HG03571 (cell line): ENCODE measurements around the gene SASH3.
A peak's percentile ranks its signal among the peaks of the same experiment; 100 is the strongest.

ENCODE experiments used
- ATAC-seq: cut with Tn5 transposase; IDR thresholded peaks from one replicate; pipeline ENCODE4 v1.9.1; 2021; ENCODE audit not compliant: unreplicated experiment

SASH3 gene

DNA sequence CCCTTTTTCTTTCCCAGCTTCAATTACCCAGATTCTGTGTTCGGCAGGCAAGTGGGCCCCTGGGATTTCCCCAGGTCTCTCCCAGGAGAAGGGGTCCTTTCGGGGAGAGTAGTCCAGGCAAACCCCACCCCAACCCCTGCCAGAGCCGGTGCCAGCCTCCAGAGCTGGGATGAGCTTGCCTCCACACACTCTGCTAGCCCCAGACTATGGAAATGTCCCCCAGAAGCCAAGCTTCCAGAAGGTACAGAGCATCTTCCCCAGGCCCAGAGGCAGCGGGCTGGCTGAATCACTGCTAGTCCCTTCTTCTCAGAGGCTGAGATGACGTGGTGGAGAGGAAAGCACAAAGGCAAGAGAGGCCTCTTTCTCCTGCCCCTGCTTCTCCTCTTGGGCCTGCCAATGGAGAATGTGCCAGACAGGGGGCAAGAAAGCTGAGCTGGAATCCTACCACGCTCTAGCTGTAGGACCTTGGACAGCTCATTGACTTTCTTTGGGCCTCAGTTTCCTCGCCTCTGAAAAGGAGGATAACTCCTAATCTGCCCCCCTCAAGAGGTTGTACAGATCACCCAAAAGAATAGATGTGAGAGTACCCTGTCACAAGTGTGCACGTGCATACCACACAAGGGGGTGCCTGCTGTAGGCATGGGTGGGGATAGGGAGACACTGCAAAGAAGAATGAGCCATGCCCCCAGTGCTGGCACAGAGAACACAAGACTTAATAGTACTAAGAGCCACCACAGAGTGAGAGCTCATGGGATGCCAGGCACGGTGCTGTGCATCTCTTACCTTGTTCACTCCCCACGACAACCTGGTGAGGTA lies 2.1 kb downstream of the SASH3 start:
- no peak for ATAC-seq

DNA sequence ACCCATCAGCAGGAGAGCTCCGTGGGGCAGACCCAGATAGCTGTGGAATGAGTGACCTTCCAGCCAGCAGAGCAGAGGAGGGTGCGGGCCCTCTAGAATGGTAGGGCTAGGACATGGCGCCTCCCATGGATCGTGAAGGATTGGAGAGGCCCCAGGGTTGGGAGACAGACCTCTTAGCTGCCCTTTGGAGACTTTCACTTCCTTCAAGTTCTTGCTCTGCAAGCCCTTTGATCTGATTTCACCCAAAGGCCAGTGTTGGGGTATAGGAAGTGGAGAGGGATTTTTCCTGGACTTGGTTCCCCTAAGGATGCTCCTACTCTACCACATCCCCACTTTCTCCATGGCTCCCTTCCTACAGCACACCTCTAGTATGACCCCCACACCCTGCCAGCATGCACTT lies 3.0 kb downstream of the SASH3 start:
- ATAC-seq = no peak

DNA sequence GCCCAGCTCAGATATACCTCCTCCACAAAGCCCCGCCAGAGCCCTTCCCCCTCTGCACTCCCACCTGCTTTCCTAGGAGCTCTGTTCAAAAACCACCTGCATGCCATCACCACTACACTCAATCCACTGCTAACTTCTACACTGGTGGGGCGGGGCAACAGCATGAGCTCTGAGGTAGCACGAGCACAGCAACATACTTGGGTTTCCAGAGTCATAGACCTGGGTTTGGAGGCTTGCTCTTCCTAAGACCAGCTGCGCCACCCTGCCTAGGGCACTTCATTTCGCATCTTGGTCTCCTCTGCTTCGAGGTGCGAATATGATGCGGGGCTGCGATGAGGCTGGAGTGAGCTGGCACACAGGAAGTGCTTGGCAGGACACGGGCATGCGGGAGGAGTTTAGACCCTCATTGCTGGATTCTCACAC lies 3.6 kb downstream of the SASH3 start:
- no peak for ATAC-seq

DNA sequence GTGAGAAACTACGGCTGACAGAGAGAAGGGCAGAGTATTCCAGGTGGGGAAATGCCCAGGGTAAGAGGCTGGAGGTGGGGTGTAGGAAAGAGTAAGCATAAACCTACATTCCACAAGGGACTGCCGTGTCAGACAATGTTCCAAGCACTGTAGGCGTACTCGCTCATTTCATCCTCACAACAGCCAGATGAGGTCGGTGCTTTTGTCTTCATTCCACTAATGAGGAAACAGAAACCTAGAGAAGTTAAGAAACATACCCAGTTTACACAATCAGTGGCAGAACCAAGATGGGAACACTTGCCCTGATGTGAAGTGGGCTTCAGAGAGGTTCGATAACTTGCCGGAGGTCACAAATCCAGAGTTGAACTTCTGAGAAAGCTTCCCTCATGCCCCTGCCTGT lies 4.6 kb downstream of the SASH3 start:
- no peak for ATAC-seq

DNA sequence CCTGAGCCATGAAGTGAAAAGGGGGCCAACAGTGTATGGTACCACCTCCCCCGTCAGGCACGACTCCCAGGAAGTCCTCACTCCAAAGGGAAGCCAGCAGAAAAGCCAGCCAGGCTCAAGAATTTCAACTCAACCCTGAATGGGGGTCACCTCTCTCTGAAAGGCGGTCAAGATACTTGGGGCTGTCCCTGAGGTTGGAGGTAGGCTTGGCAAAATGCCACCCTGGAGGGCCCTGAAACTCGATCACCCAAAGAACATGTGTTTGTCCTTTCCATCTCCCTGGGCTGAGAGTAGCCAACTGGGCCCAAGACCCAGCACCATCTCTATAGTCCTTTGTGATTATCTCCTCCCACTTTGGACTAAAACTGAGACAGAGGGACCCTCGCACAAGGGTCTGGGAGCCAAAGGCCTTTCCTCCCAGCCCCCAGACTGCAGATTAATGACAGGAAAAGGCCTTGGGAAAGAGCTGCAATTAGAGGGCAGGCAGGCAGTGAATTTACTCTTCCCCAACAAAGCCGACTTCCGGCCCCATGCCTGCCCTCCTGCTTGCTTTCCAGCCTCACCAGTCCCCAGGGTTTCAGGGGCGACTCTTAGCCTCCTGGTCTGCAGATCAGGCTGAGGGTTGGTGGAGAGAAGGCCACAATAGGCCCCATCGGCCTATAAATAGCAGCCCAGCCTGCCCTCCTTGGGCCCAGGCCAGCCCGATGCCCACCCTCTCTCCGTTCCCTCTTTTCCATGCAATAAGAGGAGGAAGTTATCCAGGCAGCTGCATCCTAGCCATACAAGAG lies 5.6 kb downstream of the SASH3 start:
- ATAC-seq = no peak

- peak; percentile 71 for ATAC-seq
These were observed 6.5 kb downstream of the SASH3 start for GRCh38 chrX:129786210-129786651.

GRCh38 chrX:129787336-129788055 lies 7.7 kb downstream of the SASH3 start:
- no peak for ATAC-seq

- ATAC-seq = no peak
These were observed 8.8 kb downstream of the SASH3 start for GRCh38 chrX:129788527-129788926.

DNA sequence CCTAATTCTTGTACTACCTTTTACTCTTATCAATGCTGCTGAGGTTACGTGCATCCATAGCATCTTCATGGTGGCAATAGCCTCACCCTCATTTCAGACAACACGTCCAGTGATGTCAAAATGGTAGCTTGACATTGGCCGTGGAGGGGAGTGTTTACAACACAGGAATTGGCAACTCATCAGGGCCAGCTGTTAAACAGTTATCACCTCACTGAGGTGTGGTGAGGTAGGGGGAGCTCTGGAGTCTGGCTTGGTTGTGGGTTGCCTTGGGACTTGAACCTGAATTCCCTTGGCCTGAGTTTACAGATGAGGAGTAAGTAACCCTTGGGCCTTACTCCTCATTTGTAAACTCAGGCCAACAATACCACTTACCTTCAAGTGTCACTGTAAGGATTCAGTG lies 10.4 kb downstream of the SASH3 start:
- no peak for ATAC-seq

DNA sequence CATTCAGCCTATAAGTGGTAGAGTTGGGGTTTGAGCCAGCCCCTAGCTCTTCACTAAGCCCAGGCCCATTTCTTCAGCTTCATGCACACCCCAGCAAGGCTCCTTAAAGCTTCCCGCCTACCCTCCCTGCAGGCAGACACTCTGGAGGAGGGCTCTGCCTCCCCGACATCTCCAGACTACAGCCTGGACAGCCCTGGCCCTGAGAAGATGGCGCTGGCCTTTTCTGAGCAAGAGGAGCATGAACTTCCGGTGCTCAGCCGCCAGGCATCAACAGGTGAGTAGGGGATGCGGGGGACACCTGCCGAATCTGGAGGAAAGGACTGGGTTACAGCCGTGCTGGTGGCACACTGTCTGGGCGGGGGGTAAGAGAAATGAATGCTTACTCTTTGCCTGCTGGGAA lies 11.1 kb downstream of the SASH3 start:
- no peak for ATAC-seq

DNA sequence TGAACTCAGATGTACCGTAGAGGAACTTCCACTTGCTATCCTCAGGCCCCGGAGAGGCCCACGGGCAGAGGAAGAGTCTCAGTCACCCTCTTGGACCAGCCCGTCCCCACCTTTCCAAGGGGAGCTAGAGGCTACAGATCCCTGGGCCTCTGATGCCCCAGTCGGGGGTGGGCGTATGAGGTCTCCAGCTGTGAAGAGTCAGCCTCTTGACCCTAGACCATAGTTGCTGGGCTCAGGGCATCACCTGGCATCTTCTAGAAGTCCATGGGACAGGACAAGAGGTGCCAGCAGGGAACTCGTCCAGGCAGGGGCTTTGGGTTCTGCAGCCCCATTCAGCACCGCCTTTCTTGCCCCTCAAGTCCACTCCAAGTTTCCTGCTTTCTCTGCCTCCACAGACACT lies 11.6 kb downstream of the SASH3 start:
- no peak for ATAC-seq

GRCh38 chrX:129791961-129792570 lies 12.3 kb downstream of the SASH3 start:
- ATAC-seq = no peak

DNA sequence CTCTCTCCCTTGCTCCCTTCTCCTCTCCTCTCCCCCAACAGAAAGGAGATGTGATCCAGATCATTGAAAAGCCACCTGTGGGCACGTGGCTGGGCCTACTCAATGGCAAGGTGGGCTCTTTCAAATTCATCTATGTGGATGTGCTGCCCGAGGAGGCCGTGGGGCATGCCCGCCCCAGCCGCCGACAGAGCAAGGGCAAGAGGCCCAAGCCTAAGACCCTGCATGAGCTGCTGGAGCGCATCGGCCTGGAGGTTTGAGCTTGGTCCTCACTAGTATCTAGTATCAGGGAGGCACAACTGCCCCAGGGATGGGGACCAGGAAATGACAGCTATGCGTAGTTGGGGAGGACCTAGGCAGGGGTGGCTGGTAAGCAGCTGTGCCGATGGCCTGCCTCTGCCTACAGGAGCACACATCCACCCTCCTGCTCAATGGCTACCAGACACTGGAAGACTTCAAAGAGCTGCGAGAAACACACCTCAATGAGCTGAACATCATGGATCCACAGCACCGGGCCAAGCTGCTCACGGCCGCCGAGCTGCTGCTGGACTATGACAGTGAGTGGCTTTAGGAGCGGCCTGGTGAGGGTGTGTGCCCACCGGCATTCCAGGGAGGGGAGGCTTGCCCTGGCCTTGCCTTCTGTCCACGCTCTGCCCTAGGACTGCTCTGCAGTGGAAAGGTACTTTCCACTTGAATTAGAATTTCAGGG lies 13.0 kb downstream of the SASH3 start:
- no peak for ATAC-seq

- no peak for ATAC-seq
These were observed 13.9 kb downstream of the SASH3 start for GRCh38 chrX:129793604-129794191.

DNA sequence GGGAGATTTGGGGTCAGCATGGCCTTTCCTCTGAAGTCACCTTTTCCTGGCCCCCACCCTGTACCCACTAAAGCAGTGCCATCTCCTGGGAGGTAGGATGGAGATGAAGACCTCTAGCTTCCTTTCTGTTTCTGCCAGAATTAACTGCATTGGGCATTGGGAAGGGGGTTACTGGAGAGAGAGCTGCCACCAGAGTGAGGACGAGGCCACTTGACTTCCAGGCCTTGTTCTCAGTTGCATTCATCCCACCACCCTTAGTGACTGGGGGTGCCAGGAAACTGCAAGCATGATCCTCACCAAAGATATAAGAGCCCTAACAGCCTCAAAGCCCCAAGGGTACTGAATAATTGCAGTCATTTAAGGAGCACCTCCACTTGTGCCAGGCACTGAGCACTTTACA lies 15.8 kb downstream of the SASH3 start:
- ATAC-seq = no peak

GRCh38 chrX:129797251-129797906 lies 17.6 kb downstream of the SASH3 start:
- ATAC-seq = no peak

DNA sequence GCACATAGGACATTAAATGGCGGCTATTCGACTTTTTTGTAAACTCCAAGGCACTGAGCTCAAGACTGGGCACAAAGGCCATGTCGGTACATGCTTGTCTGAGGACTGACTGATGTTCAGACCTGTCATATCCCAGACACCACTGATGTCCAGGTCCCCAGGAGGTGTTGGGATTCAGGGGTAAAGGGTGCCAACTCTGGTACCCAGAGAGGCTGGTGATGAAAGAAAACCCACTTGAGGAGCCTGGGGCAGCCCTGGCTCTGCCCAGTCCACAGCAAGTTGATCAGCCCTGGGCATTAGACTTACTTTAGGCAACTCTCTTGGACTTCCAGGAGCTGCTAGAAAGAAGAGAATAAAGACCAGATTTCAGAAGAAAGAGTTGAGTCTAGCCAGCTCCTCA lies 18.7 kb downstream of the SASH3 start:
- ATAC-seq = no peak

DNA sequence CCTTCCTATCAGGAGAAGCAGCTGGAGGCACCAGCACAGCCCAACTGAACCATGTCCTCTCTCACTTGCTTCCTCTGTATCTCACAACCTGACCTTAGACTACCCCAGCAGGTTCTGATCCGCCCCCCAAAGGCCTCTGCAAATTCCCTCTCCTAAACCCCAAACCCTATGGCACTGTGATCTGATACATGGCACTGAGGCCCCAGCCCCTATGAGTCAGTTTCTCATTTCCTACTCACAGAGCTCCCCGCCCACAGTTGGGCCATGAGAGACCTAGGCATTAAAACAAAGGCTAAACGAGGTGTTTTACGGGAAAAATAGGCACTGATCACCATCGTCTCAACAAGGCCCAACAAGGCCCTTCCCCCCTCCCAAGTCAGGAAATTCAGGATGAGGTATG lies 19.1 kb downstream of the SASH3 start:
- no peak for ATAC-seq

DNA sequence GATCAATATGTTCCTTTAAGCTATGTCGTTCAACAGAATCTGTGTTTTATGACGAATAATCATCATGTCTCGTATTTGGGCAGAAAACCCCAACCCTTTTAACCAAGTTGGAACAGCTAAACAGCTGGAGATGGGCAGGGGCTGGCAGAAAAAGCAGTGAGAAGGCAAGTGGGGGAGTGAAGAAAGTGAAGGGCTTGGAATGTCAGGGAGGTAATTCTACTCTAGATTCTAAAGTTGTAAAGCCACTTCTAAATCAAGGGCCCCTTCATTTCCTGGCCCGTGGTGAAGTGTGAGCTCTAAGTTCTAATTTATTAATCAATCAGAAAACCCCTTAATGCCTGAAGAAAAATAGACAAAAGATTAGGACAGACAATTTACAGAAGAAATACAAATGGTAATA lies 20.4 kb downstream of the SASH3 start:
- ATAC-seq = no peak

DNA sequence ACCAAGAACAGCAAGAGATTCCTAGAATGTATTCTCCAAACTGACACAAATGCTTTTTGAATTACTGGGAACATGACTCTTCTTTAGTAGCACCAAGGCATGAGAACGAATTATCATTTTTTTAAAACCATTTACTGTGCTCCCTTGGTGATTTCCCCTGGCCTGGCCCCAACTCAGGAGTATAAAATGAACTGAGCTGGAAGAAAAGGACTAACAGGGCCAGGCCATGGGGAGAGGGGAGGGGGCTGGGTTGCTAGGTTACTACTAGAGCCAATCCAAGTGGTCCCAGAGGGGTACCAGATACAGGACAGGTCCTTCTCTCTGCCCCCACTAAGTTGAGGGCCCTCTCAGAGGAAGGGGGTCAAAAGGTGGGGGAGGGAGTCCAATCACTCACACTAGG lies 23.1 kb downstream of the SASH3 start:
- ATAC-seq = no peak
